GM23248 (cell line): ENCODE results near the gene GAMT. TPM values are rescaled to one million over a fixed set of nuclear protein-coding genes. Genes with fewer than 3 reads are reported as not detected.

ENCODE experiments used
- DNase-seq: peaks from one replicate; pipeline ENCODE4 v3.0.0-alpha.2; 2015
- H2AFZ ChIP-seq: fragments of 200-600 bp; sonication (generic); 2 replicates; pipeline ENCODE4 v1.6.1; 2016; ENCODE audit warnings: antibody characterized with exemption
- H3F3A ChIP-seq: fragments of 200-600 bp; sonication (generic); 2 replicates; pipeline ENCODE4 v1.6.1; 2016; ENCODE audit warnings: mild to moderate bottlenecking, antibody characterized with exemption, mixed run types; ENCODE audit not compliant: insufficient read depth
- H3K27ac ChIP-seq: fragments of 200-600 bp; sonication (generic); 2 replicates; pipeline ENCODE4 v1.5.1; 2016; ENCODE audit warnings: mild to moderate bottlenecking
- H3K27me3 ChIP-seq: fragments of 200-600 bp; sonication (generic); replicated peaks from 2 replicates; pipeline ENCODE4 v1.6.1; 2016; ENCODE audit warnings: mild to moderate bottlenecking; ENCODE audit not compliant: insufficient read depth
- H3K36me3 ChIP-seq: fragments of 200-600 bp; sonication (generic); 2 replicates; pipeline ENCODE4 v1.6.1; 2016; ENCODE audit warnings: low read depth, mild to moderate bottlenecking
- H3K4me1 ChIP-seq: fragments of 200-600 bp; sonication (generic); 2 replicates; pipeline ENCODE4 v1.6.1; 2016; ENCODE audit warnings: mild to moderate bottlenecking; ENCODE audit not compliant: insufficient read depth
- H3K4me2 ChIP-seq: fragments of 200-600 bp; sonication (generic); one replicate; pipeline ENCODE4 v1.6.1; 2016; ENCODE audit warnings: mild to moderate bottlenecking; ENCODE audit not compliant: unreplicated experiment
- H3K4me3 ChIP-seq: fragments of 200-600 bp; sonication (generic); 2 replicates; pipeline ENCODE4 v1.5.1; 2016; ENCODE audit warnings: mild to moderate bottlenecking
- H3K79me2 ChIP-seq: fragments of 200-600 bp; sonication (generic); 2 replicates; pipeline ENCODE4 v1.6.1; 2016; ENCODE audit warnings: mild to moderate bottlenecking; ENCODE audit not compliant: insufficient read depth
- H3K9ac ChIP-seq: fragments of 200-600 bp; sonication (generic); 2 replicates; pipeline ENCODE4 v1.6.1; 2016; ENCODE audit warnings: mild to moderate bottlenecking
- H3K9me2 ChIP-seq: fragments of 200-600 bp; sonication (generic); 2 replicates; pipeline ENCODE4 v1.6.1; 2016; ENCODE audit warnings: mixed run types, mild to moderate bottlenecking, moderate library complexity; ENCODE audit not compliant: insufficient read depth
- H3K9me3 ChIP-seq: fragments of 200-600 bp; sonication (generic); one replicate; pipeline ENCODE4 v1.6.1; 2017; ENCODE audit warnings: low read depth
- H4K20me1 ChIP-seq: fragments of 200-600 bp; sonication (generic); 2 replicates; pipeline ENCODE4 v1.6.0; 2016; ENCODE audit not compliant: insufficient read depth
- EZH2 ChIP-seq: fragments of 200-600 bp; sonication (generic); IDR thresholded peaks from 2 replicates; pipeline ENCODE4 v1.6.1; 2018; ENCODE audit warnings: antibody characterized with exemption, mild to moderate bottlenecking; ENCODE audit not compliant: insufficient read depth, poor library complexity, severe bottlenecking
- EZH2phosphoT487 ChIP-seq: fragments of 200-600 bp; sonication (generic); IDR thresholded peaks from 2 replicates; pipeline ENCODE4 v1.6.1; 2018; ENCODE audit warnings: antibody characterized with exemption, moderate library complexity, mild to moderate bottlenecking, low read depth; ENCODE audit not compliant: insufficient read depth
- WGBS, 2 experiments: methylation state at CpG; one replicate each; pipeline ENCODE4 v1.1.6; 2015 to 2017; ENCODE audit warnings: low lambda C conversion rate in 2 of 2, low coverage in 1 of 2; ENCODE audit errors: missing lambda C conversion rate in 2 of 2; 5-methylcytosine and 5-hydroxymethylcytosine counted together
- in situ Hi-C: fragments of 300-500 bp; cut with MboI; formaldehyde crosslinking; loops from 2 replicates; pipeline ENCODE4 v1.15.0; 2020
- polyA plus RNA-seq: library from polyadenylated mRNA; unstranded; fragments of >200 nt; fragmentation: Nextera tagmentation; extraction: Ambion mirVana; gene quantifications from 2 replicates; pipeline ENCODE4 v1.2.1, GENCODE V29; 2016
- total RNA-seq: library from RNA; depleted of rRNA; stranded (reverse); fragments of >200 nt; shearing (Covaris generic); gene quantifications from 2 replicates; pipeline ENCODE4 v1.2.3, GENCODE V29; 2014

The GAMT gene
- total and polyA plus RNA-seq, 2 experiments from 2014 or later = 43.1 to 43.7 TPM

DNA sequence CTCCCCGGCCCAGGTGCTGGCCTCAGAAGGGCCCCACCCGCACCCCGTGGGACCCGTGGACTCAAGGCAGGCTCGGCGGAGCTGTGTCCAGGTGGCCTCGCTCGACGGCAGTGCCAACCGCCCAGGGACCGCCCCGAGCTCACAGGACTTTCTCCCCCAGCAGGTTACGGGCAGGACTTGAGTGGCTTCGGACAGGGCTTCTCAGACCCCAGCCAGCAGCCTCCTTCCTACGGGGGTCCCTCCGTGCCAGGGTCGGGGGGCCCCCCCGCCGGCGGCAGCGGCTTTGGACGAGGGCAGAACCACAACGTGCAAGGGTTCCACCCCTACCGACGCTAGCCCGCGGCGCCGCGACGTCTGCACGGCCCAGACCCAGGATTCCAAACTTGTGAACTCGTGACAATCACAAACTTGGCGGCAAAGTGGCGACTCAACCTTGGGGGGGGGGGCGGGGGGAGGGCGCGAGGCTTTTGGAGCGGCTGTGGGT lies 33.3 kb upstream of the GAMT start:
- Histone ChIP-seq H3K9me3 (no peaks in the 10 kb centered on the region), H3K27me3 (no peaks in the 10 kb centered on the region), H3K36me3 (peaks cover 10% of the 10 kb centered on the region), H3K9me2 (no peaks in the 10 kb centered on the region), H3K4me3 (no peak overlapping the region), H2AFZ (no peak overlapping the region), H4K20me1 (no peaks in the 10 kb centered on the region; the same call in 1 of the 2 replicates), H3K79me2 (peaks cover 39% of the 10 kb centered on the region), H3K27ac (no peak overlapping the region), H3K4me2 (no peak overlapping the region), H3F3A (peaks cover 19% of the 10 kb centered on the region), H3K4me1 (0 out of 2 replicates have a peak, but pooled peaks cover 2% of the 10 kb centered on the region), H3K9ac (no peak overlapping the region)
- no peak for TF ChIP-seq EZH2phosphoT487
- no peak for TF ChIP-seq EZH2
- WGBS, 2 experiments = 92% methylated on average over 26 to 38 of the region's 39 CpGs
- DNase-seq = no peak
- in situ Hi-C loops = no loop called here

DNA sequence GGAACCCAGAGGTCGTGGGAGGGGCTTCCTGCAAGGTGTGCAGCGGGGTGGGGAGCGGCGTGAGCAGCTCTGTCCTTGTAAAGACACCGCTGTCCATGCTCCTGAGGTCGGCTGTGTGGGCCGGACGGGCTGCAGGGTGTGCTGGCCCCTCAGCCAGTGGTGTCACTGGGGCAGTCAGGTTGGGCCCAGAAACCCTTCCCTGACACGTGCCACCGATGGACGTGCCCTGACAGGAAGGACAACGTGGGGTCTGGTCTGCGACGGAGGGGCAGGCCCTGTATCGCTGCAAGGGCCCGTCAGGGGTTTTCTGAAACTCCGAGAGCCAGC lies 32.7 kb upstream of the GAMT start:
- Histone ChIP-seq H3K4me3 (no peak overlapping the region), H3K27me3 (no peaks in the 10 kb centered on the region), H3K9me2 (no peaks in the 10 kb centered on the region), H3K36me3 (peaks cover 10% of the 10 kb centered on the region), H3K4me1 (no peaks in the 10 kb centered on the region), H3K9me3 (no peaks in the 10 kb centered on the region), H4K20me1 (no peaks in the 10 kb centered on the region), H3K9ac (no peak overlapping the region), H3K4me2 (no peak overlapping the region), H3F3A (peaks cover 19% of the 10 kb centered on the region), H3K27ac (no peak overlapping the region), H3K79me2 (peaks cover 39% of the 10 kb centered on the region), H2AFZ (no peak overlapping the region)
- in situ Hi-C loops = no loop called here
- no peak for DNase-seq
- 92 to 93% methylated on average over 17 of the region's 17 CpGs for WGBS, 2 experiments
- TF ChIP-seq EZH2 (no peak), EZH2phosphoT487 (no peak)

DNA sequence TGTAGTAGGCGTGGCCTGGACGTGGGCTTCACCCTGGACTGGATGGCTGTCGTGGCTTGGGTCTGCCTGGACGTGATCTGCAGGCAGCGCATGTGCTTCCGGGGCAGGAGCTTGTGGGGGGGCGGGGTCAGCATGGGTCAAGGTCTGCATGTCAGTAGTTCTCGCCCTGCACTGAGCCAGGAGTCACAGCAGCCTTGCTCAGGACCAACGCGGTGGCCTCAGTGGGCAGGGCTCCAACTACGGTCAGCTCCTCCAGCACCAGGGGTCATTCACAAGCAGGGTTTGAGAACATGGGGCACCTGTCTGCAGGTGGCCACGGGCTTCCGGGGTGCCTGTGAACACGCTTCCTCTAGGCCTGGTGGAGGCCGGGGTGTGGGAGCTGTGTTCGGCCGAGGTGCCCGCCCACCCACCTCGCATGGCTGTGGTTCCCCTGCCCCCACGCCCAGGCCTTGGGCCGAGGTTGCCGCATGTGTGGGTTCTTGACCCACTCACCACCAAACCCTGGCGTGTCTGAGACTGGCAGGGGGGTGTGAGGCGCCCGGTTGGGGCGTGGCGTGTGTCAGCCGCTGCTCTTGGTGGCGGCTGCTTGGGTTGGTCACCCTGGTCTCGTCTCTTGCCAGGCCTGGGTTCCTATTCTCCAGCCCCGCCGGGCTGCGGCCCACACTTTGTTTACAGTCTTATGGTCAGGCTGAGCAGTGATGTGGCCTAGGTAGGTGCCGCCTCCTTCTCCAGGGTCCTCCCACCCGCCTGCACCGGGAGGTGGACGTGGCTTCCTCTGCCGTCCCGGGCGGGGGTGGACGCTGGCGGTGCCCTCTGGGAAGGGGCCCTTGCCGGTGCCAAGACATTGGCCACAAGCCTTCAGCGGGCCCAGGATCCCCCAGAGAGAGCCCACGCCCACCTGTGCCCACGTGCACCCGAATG lies 32.0 kb upstream of the GAMT start:
- Histone ChIP-seq H3K9me3 (no peaks in the 10 kb centered on the region), H3K27me3 (no peaks in the 10 kb centered on the region), H3K27ac (no peak overlapping the region), H3K9ac (no peak overlapping the region), H3K4me2 (no peak overlapping the region), H3K79me2 (peaks cover 39% of the 10 kb centered on the region), H3K9me2 (no peaks in the 10 kb centered on the region), H3K36me3 (peaks cover 11% of the 10 kb centered on the region), H3F3A (peaks cover 19% of the 10 kb centered on the region), H4K20me1 (no peaks in the 10 kb centered on the region), H3K4me1 (no peaks in the 10 kb centered on the region), H3K4me3 (no peak overlapping the region), H2AFZ (no peak overlapping the region)
- TF ChIP-seq EZH2 (no peak), EZH2phosphoT487 (no peak)
- 91 to 92% methylated on average over 34 to 47 of the region's 47 CpGs for WGBS, 2 experiments
- in situ Hi-C loops = no loop called here
- DNase-seq = no peak

DNA sequence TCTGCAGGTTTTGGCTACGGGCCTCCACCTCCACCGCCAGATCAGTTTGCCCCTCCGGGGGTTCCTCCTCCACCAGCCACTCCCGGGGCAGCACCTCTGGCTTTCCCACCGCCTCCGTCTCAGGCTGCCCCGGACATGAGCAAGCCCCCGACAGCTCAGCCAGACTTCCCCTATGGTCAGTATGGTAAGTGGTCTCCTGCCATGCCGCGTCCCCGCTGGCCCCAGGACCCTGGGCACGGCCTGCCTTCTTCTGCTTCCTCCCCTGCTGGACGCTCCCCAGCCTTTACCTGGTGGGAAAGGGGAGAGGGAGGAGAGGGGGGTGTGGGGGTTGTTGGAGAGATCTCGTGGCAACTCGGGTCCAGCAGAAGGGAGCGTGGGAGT lies 31.2 kb upstream of the GAMT start:
- H3K36me3 ChIP-seq = peaks cover 15% of the 10 kb centered on the region
- 97 to 98% methylated on average over 7 to 16 of the region's 16 CpGs for WGBS, 2 experiments

More for the DNA sequence above, 31.2 kb upstream of the GAMT start:
- Histone ChIP-seq H2AFZ (no peak overlapping the region), H3K27me3 (no peaks in the 10 kb centered on the region), H4K20me1 (no peaks in the 10 kb centered on the region), H3K9ac (no peak overlapping the region), H3K79me2 (peaks cover 46% of the 10 kb centered on the region), H3K4me3 (no peak overlapping the region), H3F3A (peaks cover 14% of the 10 kb centered on the region), H3K4me1 (no peaks in the 10 kb centered on the region), H3K27ac (no peak overlapping the region), H3K4me2 (no peak overlapping the region), H3K9me2 (no peaks in the 10 kb centered on the region), H3K9me3 (no peaks in the 10 kb centered on the region)
- in situ Hi-C loops = no loop called here
- DNase-seq = no peak
- no peak for TF ChIP-seq EZH2phosphoT487
- TF ChIP-seq EZH2 = no peak
